Fibroblast of the aortic adventitia (primary cell): Measurements from ENCODE around the gene CAMK2B. TPM values are rescaled to one million over a fixed set of nuclear protein-coding genes. Genes with fewer than 3 reads are reported as not detected.

ENCODE experiments used
- DNase-seq: peaks from one replicate; pipeline ENCODE4 v3.0.0-alpha.2; 2010; ENCODE audit warnings: low read depth
- H3K4me3 ChIP-seq: 2 replicates; pipeline ENCODE4 v1.5.1; 2011; ENCODE audit warnings: low read depth, mild to moderate bottlenecking, control low read depth, low read length, moderate library complexity
- total RNA-seq: library from RNA; depleted of rRNA; stranded (reverse); fragments of >200 nt; gene quantifications from 2 replicates; pipeline ENCODE4 v1.2.3, GENCODE V29; 2012; ENCODE audit warnings: low replicate concordance
- TF ChIP-seq, protein P1 (sequence below): IDR thresholded peaks from 2 replicates; pipeline ENCODE4 v1.5.1; 2011; ENCODE audit warnings: mild to moderate bottlenecking, low read length, control low read depth, inconsistent platforms; ENCODE audit not compliant: insufficient read depth

Gene CAMK2B
- total RNA-seq, 1 donor: 6.4 TPM

DNA sequence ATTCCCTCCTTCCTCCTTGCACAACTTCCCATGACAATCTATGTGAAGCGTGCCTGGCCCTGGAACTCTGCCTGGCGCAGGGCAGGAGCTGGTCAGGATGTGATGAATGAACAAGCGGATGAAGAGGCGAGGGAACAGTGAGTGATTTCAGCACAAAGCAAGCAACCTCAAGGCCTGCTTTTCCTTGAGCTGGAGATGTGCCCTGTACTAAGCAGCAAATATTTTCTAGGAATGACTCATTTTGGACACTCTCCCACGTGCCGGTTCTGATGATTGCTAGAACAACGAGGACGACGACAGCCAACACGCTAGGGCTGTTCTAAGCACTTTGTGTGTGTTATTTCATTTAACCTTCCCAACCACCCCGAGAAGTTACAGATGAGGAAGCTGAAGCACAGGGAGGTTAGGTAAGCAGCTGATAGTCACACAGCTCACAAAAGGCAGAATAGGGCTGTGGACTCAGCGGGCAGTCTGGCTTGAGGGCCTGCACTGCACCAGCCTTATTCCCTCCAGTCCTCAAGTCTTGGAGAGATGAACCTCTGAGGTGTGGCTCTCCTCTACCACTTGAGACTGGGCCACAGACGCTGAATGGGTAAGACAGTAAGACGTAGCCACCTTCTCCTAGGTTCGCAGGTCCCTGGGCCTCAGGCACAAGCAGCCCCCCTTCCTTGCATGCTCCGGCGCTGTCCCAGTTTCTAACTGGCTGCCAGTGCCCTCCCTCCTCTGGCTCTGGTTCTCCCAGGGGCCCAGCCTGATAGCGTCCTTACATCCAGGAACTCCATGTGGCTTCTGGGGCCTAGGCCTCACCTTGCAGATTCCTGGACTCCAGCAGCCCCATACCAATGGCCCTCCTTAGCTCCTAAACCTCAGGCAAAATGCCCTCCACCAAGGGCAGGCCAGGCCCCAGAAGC, 65.6 kb downstream of the CAMK2B start:
- TF ChIP-seq, protein P1, sequence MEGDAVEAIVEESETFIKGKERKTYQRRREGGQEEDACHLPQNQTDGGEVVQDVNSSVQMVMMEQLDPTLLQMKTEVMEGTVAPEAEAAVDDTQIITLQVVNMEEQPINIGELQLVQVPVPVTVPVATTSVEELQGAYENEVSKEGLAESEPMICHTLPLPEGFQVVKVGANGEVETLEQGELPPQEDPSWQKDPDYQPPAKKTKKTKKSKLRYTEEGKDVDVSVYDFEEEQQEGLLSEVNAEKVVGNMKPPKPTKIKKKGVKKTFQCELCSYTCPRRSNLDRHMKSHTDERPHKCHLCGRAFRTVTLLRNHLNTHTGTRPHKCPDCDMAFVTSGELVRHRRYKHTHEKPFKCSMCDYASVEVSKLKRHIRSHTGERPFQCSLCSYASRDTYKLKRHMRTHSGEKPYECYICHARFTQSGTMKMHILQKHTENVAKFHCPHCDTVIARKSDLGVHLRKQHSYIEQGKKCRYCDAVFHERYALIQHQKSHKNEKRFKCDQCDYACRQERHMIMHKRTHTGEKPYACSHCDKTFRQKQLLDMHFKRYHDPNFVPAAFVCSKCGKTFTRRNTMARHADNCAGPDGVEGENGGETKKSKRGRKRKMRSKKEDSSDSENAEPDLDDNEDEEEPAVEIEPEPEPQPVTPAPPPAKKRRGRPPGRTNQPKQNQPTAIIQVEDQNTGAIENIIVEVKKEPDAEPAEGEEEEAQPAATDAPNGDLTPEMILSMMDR: no peak
- DNase-seq: peak; percentile 99
- H3K4me3 ChIP-seq: no peak overlapping the region

- DNase-seq: no peak
- TF ChIP-seq, protein P1: no peak
- no peak overlapping the region for H3K4me3 ChIP-seq
Measured at GRCh38 chr7:44258865-44259546, 66.4 kb downstream of the CAMK2B start.

- no peak overlapping the region for H3K4me3 ChIP-seq
- TF ChIP-seq, protein P1: no peak
- DNase-seq: no peak
Measured at GRCh38 chr7:44258423-44258760, 67.0 kb downstream of the CAMK2B start.

DNA sequence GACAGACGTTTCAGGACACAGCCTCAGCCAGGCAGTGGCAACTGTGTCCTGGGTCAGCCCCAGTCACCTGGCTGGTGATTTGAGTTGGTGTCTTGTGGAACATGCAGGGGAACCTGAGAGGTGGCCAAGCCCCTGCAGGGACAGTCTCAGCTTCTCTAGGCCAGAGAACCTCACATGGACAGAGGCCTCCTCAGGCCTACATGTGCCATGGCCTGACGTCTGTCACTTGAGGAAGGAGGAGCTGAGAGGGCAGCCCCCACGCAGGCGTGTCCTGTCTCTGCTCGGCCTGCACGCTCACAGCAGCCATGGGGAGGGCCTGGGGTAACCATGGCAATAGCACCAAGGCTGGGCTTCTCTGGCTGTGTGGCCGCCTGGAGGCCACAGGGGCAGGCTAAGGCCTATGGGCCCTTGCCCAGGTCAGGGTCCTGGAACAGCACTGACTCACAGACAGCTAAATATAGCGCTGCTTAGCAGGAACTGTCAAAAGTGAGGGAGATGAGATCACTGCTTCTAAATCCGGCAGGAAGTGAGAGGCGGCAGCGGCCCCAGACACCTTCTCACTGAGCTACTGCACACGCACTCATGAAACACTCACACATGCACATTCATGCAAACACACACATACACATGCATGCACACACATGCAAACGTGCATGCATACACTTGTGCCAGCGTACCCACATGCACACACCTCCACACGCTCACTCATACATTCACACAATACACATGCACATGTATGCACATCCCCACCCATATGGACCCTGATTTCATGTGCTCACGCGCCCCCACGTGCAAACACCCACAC, 67.6 kb downstream of the CAMK2B start:
- TF ChIP-seq, protein P1: peak; percentile 17

DNA sequence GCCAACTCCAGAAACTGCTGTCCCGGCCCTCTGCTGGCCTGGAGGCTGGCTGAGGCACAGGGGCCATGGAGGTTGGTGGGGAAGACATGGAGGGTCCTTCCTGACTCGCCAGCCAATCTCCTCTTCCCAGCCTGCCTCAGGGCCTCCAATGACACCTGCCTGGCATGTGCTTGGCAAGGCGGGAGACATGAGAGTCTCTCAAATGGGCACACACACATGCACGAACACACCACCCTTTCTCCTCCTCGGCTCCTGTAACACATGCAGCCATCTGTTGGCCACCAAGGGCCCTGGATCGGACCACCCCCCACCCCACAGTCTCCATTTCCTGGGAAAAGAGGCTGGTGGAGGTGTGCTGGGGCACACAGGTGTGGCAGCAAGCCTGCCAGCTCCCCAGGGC, 68.2 kb downstream of the CAMK2B start:
- no peak overlapping the region for H3K4me3 ChIP-seq
- no peak for DNase-seq
- TF ChIP-seq, protein P1: no peak

More for the DNA sequence above, 67.6 kb downstream of the CAMK2B start:
- no peak overlapping the region for H3K4me3 ChIP-seq
- peak; percentile 81 for DNase-seq

- TF ChIP-seq, protein P1: no peak
- no peak overlapping the region for H3K4me3 ChIP-seq
- DNase-seq: no peak
Measured at GRCh38 chr7:44256459-44256858, 68.9 kb downstream of the CAMK2B start.
